Measurements from ENCODE around the gene CYTIP.
"Not testable (repeated sequence)": the region's sequence is repeated elsewhere in the genome, so short reads cannot be mapped to it uniquely, and the experiment has no call there.

CYTIP gene

GRCh38 chr2:157421331-157421944, 22.5 kb downstream of the CYTIP start:
- no peak for DNase-seq

GRCh38 chr2:157420771-157421323, 23.0 kb downstream of the CYTIP start:
- peak; percentile 82 for DNase-seq

GRCh38 chr2:157419031-157419575, 24.8 kb downstream of the CYTIP start:
- no peak for DNase-seq

- no peak for DNase-seq
Measured at GRCh38 chr2:157418239-157418641, 25.6 kb downstream of the CYTIP start.

- DNase-seq: no peak
Measured at GRCh38 chr2:157415591-157416101, 28.2 kb downstream of the CYTIP start.

- no peak for DNase-seq
Measured at GRCh38 chr2:157414050-157414449, 29.8 kb downstream of the CYTIP start.

GRCh38 chr2:157413326-157414035, 30.4 kb downstream of the CYTIP start:
- peak; percentile 81 for DNase-seq

- DNase-seq: no peak
Measured at GRCh38 chr2:157411624-157412336, 32.1 kb downstream of the CYTIP start.

- DNase-seq: not testable (repeated sequence)
Measured at GRCh38 chr2:157405398-157405797, 38.5 kb downstream of the CYTIP start.

- DNase-seq: peak; percentile 86
Measured at GRCh38 chr2:157404363-157404762, 39.5 kb downstream of the CYTIP start.

- DNase-seq: not testable (repeated sequence)
Measured at GRCh38 chr2:157402801-157403485, 40.9 kb downstream of the CYTIP start.

GRCh38 chr2:157395811-157396210, 48.1 kb downstream of the CYTIP start:
- DNase-seq: no peak

- no peak for DNase-seq
Measured at GRCh38 chr2:157394928-157395327, 49.0 kb downstream of the CYTIP start.

- DNase-seq: no peak
Measured at GRCh38 chr2:157393348-157393747, 50.5 kb downstream of the CYTIP start.

- DNase-seq: no peak
Measured at GRCh38 chr2:157388827-157389226, 55.1 kb downstream of the CYTIP start.

- DNase-seq: no peak
Measured at GRCh38 chr2:157386747-157387146, 57.1 kb downstream of the CYTIP start.

- no peak for DNase-seq
Measured at GRCh38 chr2:157386247-157386646, 57.6 kb downstream of the CYTIP start.

- no peak for DNase-seq
Measured at GRCh38 chr2:157377861-157378260, 66.0 kb downstream of the CYTIP start.

GRCh38 chr2:157376041-157376440, 67.8 kb downstream of the CYTIP start:
- DNase-seq: no peak

- no peak for DNase-seq
Measured at GRCh38 chr2:157375384-157375783, 68.5 kb downstream of the CYTIP start.

- DNase-seq: not testable (repeated sequence)
Measured at GRCh38 chr2:157368508-157368907, 75.4 kb downstream of the CYTIP start.

- DNase-seq: no peak
Measured at GRCh38 chr2:157367704-157368103, 76.2 kb downstream of the CYTIP start.
